ENCODE data around the gene MON2.

The MON2 gene

GRCh38 chr12:62622177-62622576, 155.6 kb downstream of the MON2 start:
- DNase-seq, result no peak

- no peak for DNase-seq
Measured at GRCh38 chr12:62625228-62625627, 158.6 kb downstream of the MON2 start.

- no peak for DNase-seq
Measured at GRCh38 chr12:62627181-62627580, 160.6 kb downstream of the MON2 start.

GRCh38 chr12:62629413-62629812, 162.8 kb downstream of the MON2 start:
- DNase-seq, result no peak

- DNase-seq, result peak; percentile 56
Measured at GRCh38 chr12:62629971-62630739, 163.5 kb downstream of the MON2 start.

GRCh38 chr12:62631471-62632410, 165.1 kb downstream of the MON2 start:
- peak; percentile 41 for DNase-seq

GRCh38 chr12:62632411-62632918, 165.8 kb downstream of the MON2 start:
- DNase-seq, result no peak

- DNase-seq, result no peak
Measured at GRCh38 chr12:62635649-62636048, 169.0 kb downstream of the MON2 start.

- no peak for DNase-seq
Measured at GRCh38 chr12:62637679-62638078, 171.1 kb downstream of the MON2 start.

- DNase-seq, result no peak
Measured at GRCh38 chr12:62640910-62641448, 174.4 kb downstream of the MON2 start.

- DNase-seq, result no peak
Measured at GRCh38 chr12:62642486-62642885, 175.9 kb downstream of the MON2 start.

GRCh38 chr12:62643486-62643885, 176.9 kb downstream of the MON2 start:
- DNase-seq, result no peak

- no peak for DNase-seq
Measured at GRCh38 chr12:62646566-62646965, 179.9 kb downstream of the MON2 start.

GRCh38 chr12:62647586-62647985, 181.0 kb downstream of the MON2 start:
- DNase-seq, result no peak

- no peak for DNase-seq
Measured at GRCh38 chr12:62649412-62650138, 182.9 kb downstream of the MON2 start.
